Measurements from ENCODE around the gene FCRL6. TPM values are rescaled to one million over a fixed set of nuclear protein-coding genes. Genes with fewer than 3 reads are reported as not detected.

FCRL6 gene
- total RNA-seq, 3 donors from 2014 or later (not counting 1 experiment from before 2014, with no cell fraction given): 138 to 309 (median 298) TPM

- H3K27me3 Mint-ChIP-seq (ENCODE audit: low read depth in 2 of 2): peaks cover 8 to 25% of the 10 kb centered on the region in 2 donors
- H3K9me3 Mint-ChIP-seq: no peaks in the 10 kb centered on the region
- DNase-seq (no peak), ATAC-seq (no peak)
- intact Hi-C loops (cut with micrococcal nuclease): no loop called here
- WGBS (ENCODE audit: insufficient coverage): 99% methylated on average over 4 of the region's 5 CpGs
- no peaks in the 10 kb centered on the region for H3K36me3 ChIP-seq (ENCODE audit: control insufficient read depth, insufficient read depth, low read length)
- no peaks in the 10 kb centered on the region for H3K9me3 ChIP-seq (ENCODE audit: control insufficient read depth, insufficient read depth, low read length)
- no peaks in the 10 kb centered on the region for H3K4me1 ChIP-seq (ENCODE audit: control insufficient read depth, insufficient read depth, low read length)
- H3K36me3 Mint-ChIP-seq: no peaks in the 10 kb centered on the region
- H3K27ac Mint-ChIP-seq: no peak overlapping the region
- TF ChIP-seq CTCF (IDR thresholded peaks at IDR 0.05): no peak
- H3K27ac ChIP-seq (ENCODE audit: low read length): no peak overlapping the region
- H3K4me1 Mint-ChIP-seq: peaks cover 7 to 10% of the 10 kb centered on the region in 2 donors
- H3K4me3 Mint-ChIP-seq: no peak overlapping the region
- no peaks in the 10 kb centered on the region for H3K27me3 ChIP-seq (ENCODE audit: control insufficient read depth, insufficient read depth, low read length)
- H3K4me3 ChIP-seq (ENCODE audit: low read length): no peak overlapping the region
Observed at GRCh38 chr1:159839116-159839849, 37.1 kb downstream of the FCRL6 start.

- Mint-ChIP-seq H3K4me3 (no peak overlapping the region), H3K36me3 (no peaks in the 10 kb centered on the region), H3K27ac (no peak overlapping the region), H3K27me3 (ENCODE audit: low read depth in 2 of 2) (peaks cover 9 to 21% of the 10 kb centered on the region in 2 donors), H3K9me3 (no peaks in the 10 kb centered on the region), H3K4me1 (peaks cover 7 to 15% of the 10 kb centered on the region in 2 donors)
- no peaks in the 10 kb centered on the region for H3K4me1 ChIP-seq (ENCODE audit: control insufficient read depth, insufficient read depth, low read length)
- no peaks in the 10 kb centered on the region for H3K36me3 ChIP-seq (ENCODE audit: control insufficient read depth, insufficient read depth, low read length)
- no peaks in the 10 kb centered on the region for H3K27me3 ChIP-seq (ENCODE audit: control insufficient read depth, insufficient read depth, low read length)
- WGBS (ENCODE audit: insufficient coverage): 96% methylated on average over 2 of the region's 2 CpGs
- no peak for TF ChIP-seq CTCF (IDR thresholded peaks at IDR 0.05)
- no peak overlapping the region for H3K4me3 ChIP-seq (ENCODE audit: low read length)
- intact Hi-C loops (cut with micrococcal nuclease): no loop called here
- H3K27ac ChIP-seq (ENCODE audit: low read length): no peak overlapping the region
- H3K9me3 ChIP-seq (ENCODE audit: control insufficient read depth, insufficient read depth, low read length): no peaks in the 10 kb centered on the region
- ATAC-seq (no peak), DNase-seq (no peak)
Observed at GRCh38 chr1:159841749-159842148, 39.6 kb downstream of the FCRL6 start.

GRCh38 chr1:159843459-159843858 lies 41.3 kb downstream of the FCRL6 start:
- H3K27me3 ChIP-seq (ENCODE audit: control insufficient read depth, insufficient read depth, low read length): no peaks in the 10 kb centered on the region
- no peak overlapping the region for H3K4me3 Mint-ChIP-seq
- peaks cover 7 to 20% of the 10 kb centered on the region in 2 donors for H3K4me1 Mint-ChIP-seq
- no peak overlapping the region for H3K27ac ChIP-seq (ENCODE audit: low read length)
- no peaks in the 10 kb centered on the region for H3K4me1 ChIP-seq (ENCODE audit: control insufficient read depth, insufficient read depth, low read length)
- peaks cover 9 to 21% of the 10 kb centered on the region in 2 donors for H3K27me3 Mint-ChIP-seq (ENCODE audit: low read depth in 2 of 2)
- no peak overlapping the region for H3K4me3 ChIP-seq (ENCODE audit: low read length)
- no peaks in the 10 kb centered on the region for H3K9me3 ChIP-seq (ENCODE audit: control insufficient read depth, insufficient read depth, low read length)
- no peak overlapping the region for H3K27ac Mint-ChIP-seq
- no peaks in the 10 kb centered on the region for H3K9me3 Mint-ChIP-seq
- no peak for DNase-seq
- H3K36me3 Mint-ChIP-seq: no peaks in the 10 kb centered on the region
- ATAC-seq: no peak
- H3K36me3 ChIP-seq (ENCODE audit: control insufficient read depth, insufficient read depth, low read length): no peaks in the 10 kb centered on the region
- WGBS (ENCODE audit: insufficient coverage): 82% methylated on average over 4 of the region's 4 CpGs
- TF ChIP-seq CTCF (IDR thresholded peaks at IDR 0.05): no peak
- intact Hi-C loops (cut with micrococcal nuclease): no loop called here

Data from natural killer cell (primary cell).